Activated CD8-positive, alpha-beta memory T cell treated with anti-CD3 and anti-CD28 coated beads for 24 hours (primary cell): ENCODE results near the gene NCL.

ENCODE experiments used
- DNase-seq: peaks from one replicate; pipeline ENCODE4 v3.0.0-alpha.2; 2020

Gene NCL, protein sequence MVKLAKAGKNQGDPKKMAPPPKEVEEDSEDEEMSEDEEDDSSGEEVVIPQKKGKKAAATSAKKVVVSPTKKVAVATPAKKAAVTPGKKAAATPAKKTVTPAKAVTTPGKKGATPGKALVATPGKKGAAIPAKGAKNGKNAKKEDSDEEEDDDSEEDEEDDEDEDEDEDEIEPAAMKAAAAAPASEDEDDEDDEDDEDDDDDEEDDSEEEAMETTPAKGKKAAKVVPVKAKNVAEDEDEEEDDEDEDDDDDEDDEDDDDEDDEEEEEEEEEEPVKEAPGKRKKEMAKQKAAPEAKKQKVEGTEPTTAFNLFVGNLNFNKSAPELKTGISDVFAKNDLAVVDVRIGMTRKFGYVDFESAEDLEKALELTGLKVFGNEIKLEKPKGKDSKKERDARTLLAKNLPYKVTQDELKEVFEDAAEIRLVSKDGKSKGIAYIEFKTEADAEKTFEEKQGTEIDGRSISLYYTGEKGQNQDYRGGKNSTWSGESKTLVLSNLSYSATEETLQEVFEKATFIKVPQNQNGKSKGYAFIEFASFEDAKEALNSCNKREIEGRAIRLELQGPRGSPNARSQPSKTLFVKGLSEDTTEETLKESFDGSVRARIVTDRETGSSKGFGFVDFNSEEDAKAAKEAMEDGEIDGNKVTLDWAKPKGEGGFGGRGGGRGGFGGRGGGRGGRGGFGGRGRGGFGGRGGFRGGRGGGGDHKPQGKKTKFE

DNA sequence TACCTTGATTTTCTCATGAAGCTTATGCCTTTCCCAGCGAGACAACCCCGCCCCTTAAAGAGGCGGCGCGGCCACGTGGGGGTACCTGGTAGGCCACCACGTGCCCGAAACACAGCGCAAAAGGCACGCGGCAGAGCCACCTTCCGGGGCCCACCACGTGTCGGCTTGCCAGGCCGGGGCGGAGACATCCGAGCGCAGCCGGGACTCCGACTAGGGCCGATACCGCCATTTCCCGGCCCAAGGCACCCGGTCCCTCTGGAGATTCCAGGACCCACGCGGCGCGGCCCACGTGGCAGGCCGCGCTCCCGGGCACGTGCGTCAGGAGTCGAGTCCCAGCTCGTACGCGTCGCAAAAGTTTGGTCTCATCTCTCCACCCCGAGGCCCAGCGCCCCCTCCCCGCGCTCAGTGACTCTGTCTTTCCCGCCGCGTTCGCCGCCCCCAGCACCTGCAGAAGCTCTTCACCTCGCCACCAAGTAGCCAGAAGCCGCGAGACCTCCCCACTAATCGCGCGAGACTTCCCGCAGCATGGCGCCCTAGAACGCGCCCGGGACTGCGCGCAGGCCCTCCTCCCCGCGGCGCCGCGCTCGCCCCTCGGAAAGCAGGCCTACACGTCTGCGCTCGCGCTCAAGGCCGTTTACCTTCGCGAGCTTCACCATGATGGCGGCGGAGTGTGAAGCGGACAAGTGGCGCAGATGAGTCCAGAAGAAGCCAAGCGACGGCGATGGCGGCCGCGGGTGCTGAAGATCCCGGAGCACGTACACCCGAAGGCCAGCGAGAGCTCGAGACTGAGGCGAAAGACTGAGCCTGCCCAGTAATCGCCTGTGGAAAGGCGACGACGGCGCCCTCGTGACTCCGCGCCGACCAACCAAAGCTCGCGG is at the start of gene NCL:
TSS of gene NCL (minus strand) at position 787 of the 878 bp plus-strand sequence. CDS start at position 656, 131 bp downstream.
- DNase-seq, result peak; percentile 94

DNA sequence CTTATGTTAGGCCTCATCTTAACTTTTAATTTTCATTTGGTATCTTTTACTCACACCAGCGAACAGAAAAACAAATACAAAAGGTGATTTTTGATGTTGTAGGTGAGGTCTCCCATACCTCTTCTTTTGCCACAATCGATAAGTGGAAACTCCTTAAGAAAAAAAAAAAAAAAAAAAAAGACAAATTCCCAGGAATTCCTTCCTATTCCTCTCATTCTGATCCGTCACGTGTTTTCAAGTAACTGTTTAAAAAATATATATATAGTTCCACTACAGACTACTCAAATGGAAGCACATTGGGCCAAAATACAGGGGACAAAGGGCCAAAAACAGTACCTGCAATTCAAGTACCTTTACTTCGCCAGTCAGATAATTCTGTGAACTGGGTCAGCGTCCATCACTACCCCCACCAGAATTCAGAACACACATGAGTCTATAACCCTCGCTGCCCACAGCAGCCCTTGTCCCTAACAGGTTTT is 49.5 kb upstream of the NCL start:
- no peak for DNase-seq

DNA sequence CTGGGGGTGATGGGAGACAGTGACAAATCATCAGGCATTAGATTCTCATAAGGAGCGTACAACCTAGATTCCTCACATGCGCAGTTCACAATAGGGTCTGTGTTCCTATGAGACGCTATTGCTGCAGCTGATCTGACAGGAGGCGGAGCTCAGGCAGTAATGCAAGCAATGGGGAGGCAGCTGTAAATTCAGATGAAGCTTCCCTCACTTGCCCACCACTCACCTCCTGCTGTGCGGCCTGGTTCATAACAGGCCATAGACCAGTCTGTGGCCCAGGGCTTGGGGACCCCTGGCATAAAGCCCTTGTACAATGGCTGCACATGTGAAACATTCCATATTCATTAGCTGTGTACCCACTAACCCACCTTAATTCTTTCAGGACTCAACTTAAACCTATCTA is 47.9 kb upstream of the NCL start:
- DNase-seq, result peak; percentile 33

DNA sequence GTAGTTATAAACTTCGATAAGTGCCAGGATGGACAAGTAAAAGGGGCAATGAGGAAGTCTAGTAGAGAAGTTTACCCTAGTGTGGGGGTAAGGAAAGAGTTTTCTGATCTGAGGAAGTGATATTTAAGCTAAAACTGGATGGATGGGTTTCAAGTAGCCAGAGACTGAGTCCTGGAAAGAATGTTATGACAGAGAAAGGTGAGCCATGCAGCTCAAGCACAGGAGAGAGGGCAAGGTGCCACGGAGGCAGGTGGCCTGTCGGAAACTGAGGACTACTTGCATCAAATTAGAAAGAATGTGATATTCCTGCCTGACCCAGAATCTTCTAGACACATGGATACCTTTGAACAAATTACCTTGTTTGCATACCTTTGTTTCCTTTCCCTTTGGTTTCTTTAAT is 39.5 kb upstream of the NCL start:
- no peak for DNase-seq

DNA sequence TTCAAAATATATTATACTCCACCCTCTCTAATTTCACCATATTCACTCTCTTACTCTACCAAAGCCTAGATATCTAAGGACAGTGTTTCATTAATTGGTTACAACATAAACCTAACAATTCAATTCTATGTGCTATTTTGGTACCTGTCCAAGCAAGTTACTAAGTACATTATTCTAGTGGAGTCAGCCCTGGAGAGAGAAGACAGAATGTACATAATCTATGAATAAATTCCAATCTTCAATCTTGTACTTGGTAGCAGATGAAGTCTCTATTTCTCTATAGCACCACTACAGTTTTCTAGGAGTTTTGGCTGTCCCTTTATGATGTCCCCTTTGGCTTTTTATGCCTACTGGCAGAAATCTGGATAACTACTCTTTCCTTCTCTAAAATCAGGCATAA is 38.3 kb upstream of the NCL start:
- no peak for DNase-seq

DNA sequence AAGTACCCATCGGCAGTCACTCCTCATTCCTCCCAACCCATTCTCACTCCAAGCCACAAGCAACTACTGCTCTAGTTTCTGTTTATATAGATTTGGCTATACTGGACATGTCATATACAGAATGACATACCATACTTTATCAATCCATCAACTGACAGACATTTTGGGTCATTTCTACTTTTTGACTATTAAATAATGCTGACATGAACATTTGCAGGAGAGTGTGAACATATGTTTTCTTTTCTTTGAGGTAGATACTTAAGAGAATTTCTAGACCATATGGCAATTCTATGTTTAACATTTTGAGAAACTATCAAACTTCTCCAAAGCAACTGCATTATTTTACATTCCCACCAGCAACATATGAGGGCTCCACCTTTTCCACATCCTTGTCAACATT is 33.4 kb upstream of the NCL start:
- DNase-seq, result no peak

DNA sequence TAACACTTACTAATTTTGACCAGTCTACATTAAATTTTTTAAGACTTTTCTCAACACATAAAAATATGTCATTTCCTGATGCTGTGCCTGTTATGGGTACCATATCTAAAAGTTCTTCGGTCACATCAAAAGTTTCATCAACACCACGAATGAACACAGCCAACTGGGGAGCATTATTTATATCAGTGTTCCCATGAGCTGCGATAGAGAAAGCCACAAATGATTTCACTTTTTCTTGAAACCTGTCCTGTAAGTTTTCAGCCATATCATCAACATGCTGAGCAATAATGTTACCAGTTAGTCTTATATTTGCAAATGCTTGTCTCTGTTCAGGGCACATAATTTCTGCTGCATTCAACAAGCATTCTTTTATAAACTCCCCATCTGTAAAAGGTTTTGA is 30.4 kb upstream of the NCL start:
- DNase-seq, result no peak

DNA sequence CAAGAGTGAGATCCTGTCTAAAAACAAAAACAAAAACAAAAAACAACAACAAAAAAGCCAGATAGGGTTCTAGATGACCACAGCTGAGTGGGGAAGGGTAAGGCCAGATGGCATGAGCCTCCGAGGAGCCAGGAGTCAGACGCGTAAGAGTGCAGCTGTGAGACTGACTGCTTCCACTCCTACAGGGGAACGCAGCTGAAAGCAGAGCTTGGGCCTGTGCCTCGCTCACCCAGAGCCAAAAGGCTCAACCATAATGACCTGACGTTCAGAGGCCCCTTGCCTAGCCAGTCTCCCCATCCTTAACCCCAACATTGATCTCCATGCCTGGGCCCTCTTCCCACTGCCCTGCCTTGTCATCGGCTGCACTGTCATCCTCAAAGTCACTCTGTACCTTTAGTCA is 26.5 kb upstream of the NCL start:
- peak; percentile 41 for DNase-seq

DNA sequence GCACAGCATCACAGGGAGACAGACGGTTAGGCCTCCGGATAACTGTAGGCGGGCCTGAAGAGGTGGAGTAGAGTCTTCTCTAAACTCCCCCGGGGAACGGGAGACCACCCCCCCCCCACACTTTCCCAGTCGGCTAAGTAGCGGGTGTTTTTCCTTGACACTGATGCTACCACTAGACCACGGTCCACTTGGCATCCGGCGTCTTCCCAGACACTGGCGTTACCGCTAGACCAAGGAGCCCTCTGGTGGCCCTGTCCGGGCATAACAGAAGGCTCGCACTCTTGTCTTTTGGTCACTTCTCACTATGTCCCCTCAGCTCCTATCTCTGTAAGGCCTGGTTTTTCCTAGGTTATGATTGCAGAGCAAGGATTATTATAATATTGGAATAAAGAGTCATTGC is 25.7 kb upstream of the NCL start:
- peak; percentile 58 for DNase-seq

DNA sequence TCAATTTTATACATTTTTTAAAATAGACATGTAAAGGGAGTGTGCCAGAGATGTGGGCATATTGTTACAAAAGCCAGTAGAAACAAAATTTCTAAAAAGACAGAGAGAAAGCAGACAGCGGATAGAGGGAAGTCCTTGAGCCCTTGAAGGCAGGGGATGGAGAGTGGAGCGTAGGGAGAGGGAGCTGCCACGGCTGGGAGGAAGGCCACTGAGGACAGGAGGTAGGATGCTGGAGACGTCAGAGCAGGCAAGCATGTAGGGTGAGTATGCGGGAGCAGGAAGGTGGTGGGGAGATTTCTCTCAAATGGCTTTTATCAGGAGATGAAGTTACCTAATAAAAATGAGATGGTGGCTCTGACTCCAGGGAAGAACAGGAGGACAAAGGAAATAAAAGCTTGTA is 24.0 kb upstream of the NCL start:
- DNase-seq, result peak; percentile 11

DNA sequence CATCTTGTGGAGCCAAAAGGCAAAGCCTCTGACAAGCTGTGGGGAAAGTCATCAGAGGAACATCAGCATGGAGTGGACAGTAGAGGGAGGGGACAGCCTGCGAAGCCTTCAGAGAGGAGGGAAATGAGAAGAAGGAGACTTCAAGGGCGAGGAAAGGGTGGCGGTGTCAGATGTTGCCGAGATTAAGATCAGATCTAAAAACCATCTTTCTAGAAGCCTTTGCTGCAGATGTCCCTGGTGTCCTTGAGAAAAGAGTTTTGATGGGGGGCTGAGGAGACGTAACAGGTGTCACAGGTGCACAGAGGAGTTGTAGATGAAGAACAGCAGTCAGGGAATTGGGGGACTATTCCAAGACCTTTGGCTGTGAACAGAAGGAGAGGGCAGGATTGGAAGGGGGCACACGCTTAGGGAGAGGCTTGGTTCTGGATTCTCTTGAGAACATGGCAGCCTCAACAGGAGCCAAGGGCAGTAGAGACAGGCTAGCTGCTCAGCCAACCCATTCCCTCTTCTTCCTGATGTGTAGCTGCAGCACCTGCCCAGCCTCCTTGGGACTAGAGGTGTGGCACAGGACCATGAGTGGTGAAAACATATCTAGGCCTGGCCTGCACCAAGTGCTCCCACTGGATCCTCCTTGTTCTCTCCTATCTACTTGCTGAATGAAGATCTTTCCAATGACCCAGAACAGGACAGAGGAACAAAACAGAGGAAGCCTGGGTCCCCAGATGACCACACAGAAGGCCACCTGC is 22.7 kb upstream of the NCL start:
- DNase-seq, result peak; percentile 30

DNA sequence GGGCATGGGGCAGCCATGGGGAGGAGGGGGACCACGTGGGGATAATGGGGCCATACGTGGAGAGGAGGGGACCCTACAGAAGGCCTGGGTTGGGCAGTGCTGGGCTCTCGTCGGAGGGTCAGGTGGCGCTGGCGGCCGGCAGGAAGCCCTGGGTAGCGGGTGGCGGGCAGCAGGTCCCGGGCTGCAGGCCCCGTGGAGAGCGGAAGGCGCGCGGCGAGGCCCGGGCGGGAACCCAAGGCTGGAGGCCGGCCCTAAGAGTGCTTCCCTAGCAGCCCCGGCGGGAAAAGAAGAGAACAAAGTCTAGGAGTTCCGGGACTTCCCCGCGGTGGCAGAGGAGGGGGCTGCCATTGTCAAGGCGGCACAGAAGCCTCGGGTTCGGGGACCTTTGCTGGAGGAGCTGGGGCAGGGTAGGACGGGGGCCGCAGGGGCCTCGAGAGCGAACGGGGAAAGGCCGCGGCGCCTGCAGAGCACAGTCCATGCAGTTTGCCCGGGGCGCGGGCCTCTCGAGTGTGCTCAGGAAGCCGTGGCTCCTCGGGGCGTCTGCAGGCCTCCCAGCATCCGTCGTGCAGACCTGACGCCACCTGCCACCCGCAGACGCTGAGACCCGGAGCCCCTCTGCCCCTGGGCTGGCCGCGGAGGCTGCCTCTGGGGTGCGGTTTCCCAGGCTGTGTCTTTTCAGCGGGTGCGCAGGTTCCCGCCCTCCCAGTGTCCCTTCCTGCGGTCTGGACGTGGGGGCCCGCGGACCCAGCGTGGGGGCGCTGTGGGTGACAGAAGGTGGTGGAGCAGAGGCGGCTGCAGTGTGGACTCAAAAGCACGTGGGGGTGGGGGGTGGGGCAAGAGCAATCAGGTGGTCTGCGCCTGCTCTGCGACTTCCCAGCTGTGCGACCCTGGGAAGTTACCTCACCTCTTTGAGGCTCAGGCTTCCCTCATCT is 19.4 kb upstream of the NCL start:
- peak; percentile 77 for DNase-seq

DNA sequence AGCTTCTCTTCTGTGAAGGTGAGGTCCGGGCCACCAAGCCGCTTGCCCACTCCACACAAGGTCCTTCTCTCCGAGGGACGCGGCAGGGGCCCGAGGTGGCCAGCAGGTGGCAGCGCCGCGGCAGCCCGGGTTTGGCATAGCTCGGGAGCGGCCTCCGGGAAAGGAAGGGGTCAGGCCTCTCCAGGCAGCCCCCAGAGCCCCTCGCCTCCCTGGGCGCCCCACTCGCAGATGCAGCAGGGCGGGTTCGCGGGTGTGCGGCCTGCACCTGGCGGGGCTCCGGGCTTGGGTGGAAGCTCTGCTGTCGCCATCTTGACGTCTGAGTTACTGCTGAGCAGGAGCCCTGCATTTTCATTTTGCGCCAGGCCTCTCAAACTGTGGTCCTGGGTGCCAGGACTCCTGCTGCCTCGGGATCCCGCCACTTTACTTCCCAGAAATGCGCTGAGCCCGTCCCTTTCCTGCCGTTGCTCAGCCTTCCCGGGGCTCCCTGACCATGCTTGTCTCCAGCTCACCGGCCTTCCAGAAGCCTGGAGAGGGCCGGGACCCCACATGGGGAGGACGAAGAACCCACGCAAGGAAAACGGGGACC is 18.6 kb upstream of the NCL start:
- DNase-seq, result peak; percentile 92

DNA sequence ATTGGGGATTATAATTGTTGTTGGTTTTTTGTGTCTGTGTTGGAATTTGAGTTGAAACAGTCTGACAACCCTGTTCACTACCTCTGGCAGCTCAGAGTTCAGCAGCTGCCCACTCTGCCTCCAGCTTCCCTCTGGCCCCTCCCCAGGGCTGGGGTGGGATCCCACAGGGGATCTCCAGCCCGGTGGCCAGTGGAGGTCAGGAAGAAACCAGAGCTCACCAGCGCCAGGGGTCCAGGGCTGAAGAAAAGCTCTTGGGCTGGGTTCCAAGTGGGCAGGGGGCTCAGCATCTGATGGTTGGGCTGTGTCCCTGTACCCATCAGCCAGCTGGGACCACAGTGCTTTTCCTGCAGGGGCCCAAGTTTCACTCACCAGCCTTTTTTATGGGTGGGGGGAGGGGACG is 16.5 kb upstream of the NCL start:
- DNase-seq, result peak; percentile 35

DNA sequence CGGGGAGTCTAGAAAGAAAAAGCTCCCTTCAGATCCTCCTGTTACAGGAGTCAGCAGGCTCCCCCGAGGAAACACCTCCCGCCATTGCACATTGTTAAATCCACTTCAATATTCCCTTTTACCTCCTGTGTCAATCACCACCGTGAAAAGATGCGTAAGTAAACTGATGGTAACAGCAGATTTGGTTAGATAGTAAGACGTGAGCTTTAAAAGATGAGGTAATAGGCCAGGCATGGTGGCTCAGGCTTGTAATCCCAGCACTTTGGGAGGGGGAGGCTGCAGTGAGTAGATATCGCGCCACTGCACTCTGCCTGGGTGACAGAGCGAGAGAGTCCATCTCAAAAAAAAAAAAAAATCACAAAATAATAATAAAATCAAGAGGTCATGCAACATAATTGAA is 15.2 kb upstream of the NCL start:
- no peak for DNase-seq

DNA sequence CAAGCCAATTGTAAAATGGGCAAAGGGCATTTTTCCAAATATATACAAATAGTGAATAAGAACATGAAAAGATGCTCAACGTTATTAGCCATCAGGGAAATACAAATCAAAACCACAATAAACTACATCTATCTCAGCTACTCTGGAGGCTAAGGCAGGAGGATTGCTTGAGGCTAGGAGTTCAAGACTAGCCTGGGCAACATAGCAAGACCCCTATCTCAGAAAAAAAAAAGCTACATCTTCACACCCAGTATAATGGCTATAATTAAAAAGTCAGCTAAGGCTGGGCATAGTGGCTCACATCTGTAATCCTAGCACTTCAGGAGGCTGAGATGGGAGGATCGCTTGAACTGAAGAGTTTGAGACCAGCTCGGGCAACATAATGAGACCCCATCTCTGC is 12.6 kb upstream of the NCL start:
- no peak for DNase-seq

DNA sequence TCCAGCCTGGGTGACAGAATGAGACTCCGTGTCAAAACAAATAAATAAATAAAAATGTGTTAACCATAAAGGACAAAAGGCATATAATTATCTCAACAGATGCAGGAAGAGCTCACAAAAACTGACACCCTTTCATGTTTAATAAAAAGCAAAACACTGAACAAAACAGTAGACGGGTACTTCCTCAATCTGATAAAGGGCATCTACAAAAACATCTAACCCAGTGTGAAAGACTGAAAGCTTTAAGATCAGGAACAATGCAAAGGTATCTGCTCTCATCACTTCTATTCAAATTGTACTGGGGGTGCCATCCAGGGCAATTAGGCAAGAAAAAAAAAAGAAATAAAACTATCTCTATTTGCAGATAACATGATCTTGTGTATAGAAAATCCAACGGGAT is 11.7 kb upstream of the NCL start:
- DNase-seq, result no peak

DNA sequence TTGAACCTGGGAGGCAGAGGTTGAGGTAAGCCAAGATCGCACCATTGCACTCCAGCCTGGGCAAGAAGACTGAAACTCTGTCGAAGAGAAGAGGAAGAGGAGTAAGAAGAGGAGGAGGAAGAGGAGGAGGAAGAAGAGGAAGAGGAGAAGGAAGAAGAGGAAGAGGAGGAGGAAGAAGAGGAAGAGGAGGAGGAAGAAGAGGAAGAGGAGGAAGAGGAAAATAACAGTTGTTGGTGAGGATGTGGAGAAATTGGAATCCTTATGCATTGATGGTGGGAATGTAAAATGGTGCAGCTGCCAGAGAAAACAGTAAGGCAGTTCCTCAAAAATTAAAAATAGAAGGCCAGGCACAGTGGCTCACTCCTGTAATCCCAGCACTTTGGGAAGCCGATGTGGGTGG is 8.5 kb upstream of the NCL start:
- DNase-seq, result no peak

DNA sequence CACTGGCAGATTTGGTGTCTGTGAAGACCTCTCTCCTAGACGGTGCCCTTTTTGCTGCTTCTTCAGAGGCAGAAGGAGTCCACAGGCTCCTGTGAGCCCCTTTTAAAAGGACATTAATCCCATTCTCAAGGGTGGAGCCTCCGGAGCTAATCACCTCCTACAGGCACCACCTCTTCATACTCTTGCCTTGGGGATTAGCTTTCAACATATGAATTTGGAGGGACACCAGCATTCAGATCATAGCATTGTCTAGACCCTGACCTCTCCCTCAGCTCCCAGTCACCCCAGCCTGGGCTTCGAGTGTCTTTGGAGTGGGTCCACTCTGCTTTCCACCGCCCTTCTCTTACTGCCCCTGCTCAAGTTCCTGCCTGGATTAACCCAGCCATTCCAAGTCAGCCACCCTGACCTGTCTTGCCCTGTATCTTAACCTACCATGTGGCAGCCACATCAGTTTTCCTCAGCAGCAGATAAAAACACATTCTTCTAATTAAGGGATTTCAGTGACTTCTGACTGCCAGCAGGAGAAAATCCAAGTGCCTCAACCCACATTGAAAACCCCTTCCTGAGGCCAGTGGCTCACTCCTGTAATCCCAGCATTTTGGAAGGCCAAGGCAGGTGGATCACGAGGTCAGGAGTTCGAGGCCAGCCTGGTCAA is 6.1 kb upstream of the NCL start:
- peak; percentile 49 for DNase-seq

DNA sequence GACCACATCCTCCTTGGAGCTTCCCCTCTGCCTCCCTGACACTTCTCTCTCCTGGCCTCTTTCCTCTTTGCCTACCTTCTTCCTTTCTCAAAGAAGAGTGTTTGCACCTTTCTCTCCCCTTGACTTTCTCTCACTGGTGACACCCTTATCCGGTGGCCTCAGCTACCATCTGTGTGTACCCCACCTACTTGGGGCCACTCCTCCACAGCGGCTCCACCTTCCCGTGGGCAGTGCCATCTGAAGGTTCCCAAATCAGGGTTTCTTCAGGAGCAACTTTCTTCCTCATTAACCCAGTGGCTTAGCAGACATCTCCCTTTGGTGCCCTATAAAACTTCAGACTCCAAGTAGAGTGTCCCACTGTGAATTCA is 5.3 kb upstream of the NCL start:
- DNase-seq, result no peak
